Esophagus squamous epithelium (tissue), 4 donors: ENCODE data around the gene RNF217.

Experiments
- POLR2A ChIP-seq, 4 donors: fragments of 450-650 bp; IDR thresholded peaks; one replicate each; pipeline ENCODE4 v1.6.1; 2017; ENCODE audit warnings: antibody characterized with exemption in 4 of 4, mild to moderate bottlenecking in 4 of 4, moderate library complexity in 3 of 4
- TF ChIP-seq, protein P1 (sequence below), 6 experiments: fragments of 450-650 bp in 4 of 6; fragments of 200-600 bp in 2 of 6; sonication (generic) in 2 of 6; IDR thresholded peaks; one replicate each; pipeline ENCODE4 v1.5.1; 2016 to 2019; ENCODE audit warnings: antibody characterized with exemption in 6 of 6, mild to moderate bottlenecking in 4 of 6, moderate library complexity in 4 of 6

DNA sequence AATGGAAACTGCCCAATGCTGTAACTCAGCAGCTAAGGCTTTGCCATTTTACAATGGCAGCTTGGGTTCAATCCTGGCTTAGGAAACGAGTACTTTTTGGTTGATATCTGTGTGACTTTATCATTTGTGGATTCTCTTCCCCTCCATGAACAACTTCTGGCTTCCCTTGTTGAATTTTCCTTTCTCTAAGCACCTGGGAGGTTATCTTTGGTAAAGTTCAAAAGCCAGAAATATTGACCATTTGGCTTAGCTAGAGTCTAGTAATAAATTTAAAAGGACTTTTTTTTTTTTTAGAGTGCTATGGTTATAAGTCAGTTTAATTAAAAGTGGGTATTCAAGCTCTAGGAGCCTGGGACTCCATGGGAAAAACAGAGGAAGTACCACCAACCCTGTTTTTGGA is 159.7 kb downstream of the RNF217 start:
- TF ChIP-seq POLR2A (IDR thresholded peaks at IDR 0.05): no peak
- TF ChIP-seq, protein P1, sequence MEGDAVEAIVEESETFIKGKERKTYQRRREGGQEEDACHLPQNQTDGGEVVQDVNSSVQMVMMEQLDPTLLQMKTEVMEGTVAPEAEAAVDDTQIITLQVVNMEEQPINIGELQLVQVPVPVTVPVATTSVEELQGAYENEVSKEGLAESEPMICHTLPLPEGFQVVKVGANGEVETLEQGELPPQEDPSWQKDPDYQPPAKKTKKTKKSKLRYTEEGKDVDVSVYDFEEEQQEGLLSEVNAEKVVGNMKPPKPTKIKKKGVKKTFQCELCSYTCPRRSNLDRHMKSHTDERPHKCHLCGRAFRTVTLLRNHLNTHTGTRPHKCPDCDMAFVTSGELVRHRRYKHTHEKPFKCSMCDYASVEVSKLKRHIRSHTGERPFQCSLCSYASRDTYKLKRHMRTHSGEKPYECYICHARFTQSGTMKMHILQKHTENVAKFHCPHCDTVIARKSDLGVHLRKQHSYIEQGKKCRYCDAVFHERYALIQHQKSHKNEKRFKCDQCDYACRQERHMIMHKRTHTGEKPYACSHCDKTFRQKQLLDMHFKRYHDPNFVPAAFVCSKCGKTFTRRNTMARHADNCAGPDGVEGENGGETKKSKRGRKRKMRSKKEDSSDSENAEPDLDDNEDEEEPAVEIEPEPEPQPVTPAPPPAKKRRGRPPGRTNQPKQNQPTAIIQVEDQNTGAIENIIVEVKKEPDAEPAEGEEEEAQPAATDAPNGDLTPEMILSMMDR (IDR thresholded peaks at IDR 0.05): no peak
